ENCODE data around the gene CFAP157. TPM values are rescaled to one million over a fixed set of nuclear protein-coding genes. Genes with fewer than 3 reads are reported as not detected.

Gene CFAP157
- total RNA-seq, 1 donor from 2014 or later, result 1.3 TPM

DNA sequence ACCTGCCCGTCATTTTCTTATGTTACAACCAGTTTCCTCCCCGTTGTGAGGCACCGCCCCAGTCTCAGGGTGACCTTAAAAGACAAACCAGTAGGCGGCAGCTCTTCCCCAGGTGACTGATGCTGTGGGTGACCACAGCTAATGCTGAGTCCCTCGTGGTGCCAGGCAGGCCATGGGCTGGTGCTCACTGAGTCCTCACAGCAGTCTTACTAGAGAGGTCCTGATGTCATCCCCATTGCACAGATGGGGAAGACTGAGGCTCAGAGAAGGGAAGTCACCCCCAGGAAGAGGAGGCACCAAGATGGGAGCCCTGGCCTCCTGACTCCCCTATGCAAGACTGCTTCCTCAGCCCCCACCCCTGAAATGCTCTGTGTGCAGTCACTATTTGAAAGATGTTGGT, 978 bp downstream of the CFAP157 start:
- Mint-ChIP-seq H3K36me3 (ENCODE audit: insufficient read depth) (no peaks in the 10 kb centered on the region), H3K27me3 (peaks cover 3% of the 10 kb centered on the region), H3K9me3 (ENCODE audit: low read depth) (no peaks in the 10 kb centered on the region), H3K27ac (no peak overlapping the region), H3K4me3 (ENCODE audit: low read depth) (no peak overlapping the region), H3K4me1 (ENCODE audit: low read depth) (peaks cover 1% of the 10 kb centered on the region)
- DNase-seq (ENCODE audit: low spot score, unreplicated experiment), result no peak
- TF ChIP-seq, protein P1, sequence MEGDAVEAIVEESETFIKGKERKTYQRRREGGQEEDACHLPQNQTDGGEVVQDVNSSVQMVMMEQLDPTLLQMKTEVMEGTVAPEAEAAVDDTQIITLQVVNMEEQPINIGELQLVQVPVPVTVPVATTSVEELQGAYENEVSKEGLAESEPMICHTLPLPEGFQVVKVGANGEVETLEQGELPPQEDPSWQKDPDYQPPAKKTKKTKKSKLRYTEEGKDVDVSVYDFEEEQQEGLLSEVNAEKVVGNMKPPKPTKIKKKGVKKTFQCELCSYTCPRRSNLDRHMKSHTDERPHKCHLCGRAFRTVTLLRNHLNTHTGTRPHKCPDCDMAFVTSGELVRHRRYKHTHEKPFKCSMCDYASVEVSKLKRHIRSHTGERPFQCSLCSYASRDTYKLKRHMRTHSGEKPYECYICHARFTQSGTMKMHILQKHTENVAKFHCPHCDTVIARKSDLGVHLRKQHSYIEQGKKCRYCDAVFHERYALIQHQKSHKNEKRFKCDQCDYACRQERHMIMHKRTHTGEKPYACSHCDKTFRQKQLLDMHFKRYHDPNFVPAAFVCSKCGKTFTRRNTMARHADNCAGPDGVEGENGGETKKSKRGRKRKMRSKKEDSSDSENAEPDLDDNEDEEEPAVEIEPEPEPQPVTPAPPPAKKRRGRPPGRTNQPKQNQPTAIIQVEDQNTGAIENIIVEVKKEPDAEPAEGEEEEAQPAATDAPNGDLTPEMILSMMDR (IDR thresholded peaks at IDR 0.05; ENCODE audit: unreplicated experiment), result no peak

DNA sequence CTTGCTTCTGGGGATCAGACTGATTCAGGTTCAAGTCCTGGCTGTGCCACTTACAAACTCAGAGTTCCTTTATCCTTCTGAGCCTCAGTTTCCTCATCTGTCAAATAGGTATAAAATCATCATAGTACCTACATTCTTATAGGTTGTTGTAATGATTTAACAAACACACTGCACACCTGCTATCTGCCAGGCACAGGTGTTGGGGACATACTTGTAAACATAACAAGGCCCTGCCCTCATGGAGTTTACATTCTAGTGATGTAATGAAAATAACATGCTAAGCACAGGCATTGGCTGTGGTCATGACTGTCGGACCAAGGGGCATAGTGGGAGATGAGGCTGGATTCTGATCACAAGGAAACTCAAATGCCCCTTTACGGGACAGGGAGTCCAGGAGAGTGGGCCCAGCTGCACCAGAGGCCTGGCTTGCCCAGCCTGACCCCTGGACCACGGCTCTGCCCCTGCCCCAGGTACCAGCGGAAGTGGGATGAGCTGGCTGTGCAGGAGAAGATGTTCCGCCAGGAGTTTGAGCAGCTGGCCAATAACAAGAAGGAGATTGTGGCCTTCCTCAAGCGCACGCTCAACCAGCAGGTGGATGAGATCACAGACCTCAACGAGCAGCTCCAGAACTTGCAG, 2.3 kb downstream of the CFAP157 start:
- Mint-ChIP-seq H3K27ac (no peak overlapping the region), H3K4me1 (ENCODE audit: low read depth) (peaks cover 1% of the 10 kb centered on the region), H3K9me3 (ENCODE audit: low read depth) (no peaks in the 10 kb centered on the region), H3K27me3 (peaks cover 3% of the 10 kb centered on the region), H3K36me3 (ENCODE audit: insufficient read depth) (no peaks in the 10 kb centered on the region), H3K4me3 (ENCODE audit: low read depth) (no peak overlapping the region)
- no peak for DNase-seq (ENCODE audit: low spot score, unreplicated experiment)
- TF ChIP-seq, protein P1 (IDR thresholded peaks at IDR 0.05; ENCODE audit: unreplicated experiment), result no peak

DNA sequence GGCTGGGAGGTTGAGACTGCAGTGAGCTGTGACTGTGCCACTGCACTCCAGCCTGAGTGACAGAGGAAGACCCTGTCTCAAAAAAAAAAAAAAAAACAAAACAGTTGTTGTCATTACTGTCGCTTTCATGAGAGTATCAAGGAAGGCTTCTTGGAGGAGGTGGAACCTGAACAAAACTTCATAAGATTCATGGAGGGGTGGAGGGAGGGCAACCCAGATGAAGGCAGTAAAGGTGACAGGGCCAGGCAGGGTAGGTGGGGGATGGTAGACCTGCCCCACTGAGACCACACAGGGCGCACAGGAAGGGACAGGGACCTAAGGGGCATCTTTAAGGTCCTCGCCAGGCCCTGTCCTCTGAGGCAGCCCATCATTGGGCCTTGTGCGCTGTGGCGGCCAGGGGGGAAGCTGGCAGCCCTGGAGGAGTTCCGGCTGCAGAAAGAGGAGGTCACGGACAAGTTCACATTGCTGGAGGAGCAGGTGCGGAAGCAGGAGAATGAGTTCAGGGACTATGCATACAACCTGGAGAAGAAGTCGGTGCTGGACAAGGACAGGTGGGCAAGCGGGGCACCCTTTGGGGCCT, 3.5 kb downstream of the CFAP157 start:
- peaks cover 4% of the 10 kb centered on the region for H3K4me1 Mint-ChIP-seq (ENCODE audit: low read depth)
- no peak for DNase-seq (ENCODE audit: low spot score, unreplicated experiment)
- H3K27me3 Mint-ChIP-seq, result no peaks in the 10 kb centered on the region
- TF ChIP-seq, protein P1 (IDR thresholded peaks at IDR 0.05; ENCODE audit: unreplicated experiment), result no peak
- no peaks in the 10 kb centered on the region for H3K9me3 Mint-ChIP-seq (ENCODE audit: low read depth)
- no peak overlapping the region for H3K27ac Mint-ChIP-seq
- no peaks in the 10 kb centered on the region for H3K36me3 Mint-ChIP-seq (ENCODE audit: insufficient read depth)
- no peak overlapping the region for H3K4me3 Mint-ChIP-seq (ENCODE audit: low read depth)

DNA sequence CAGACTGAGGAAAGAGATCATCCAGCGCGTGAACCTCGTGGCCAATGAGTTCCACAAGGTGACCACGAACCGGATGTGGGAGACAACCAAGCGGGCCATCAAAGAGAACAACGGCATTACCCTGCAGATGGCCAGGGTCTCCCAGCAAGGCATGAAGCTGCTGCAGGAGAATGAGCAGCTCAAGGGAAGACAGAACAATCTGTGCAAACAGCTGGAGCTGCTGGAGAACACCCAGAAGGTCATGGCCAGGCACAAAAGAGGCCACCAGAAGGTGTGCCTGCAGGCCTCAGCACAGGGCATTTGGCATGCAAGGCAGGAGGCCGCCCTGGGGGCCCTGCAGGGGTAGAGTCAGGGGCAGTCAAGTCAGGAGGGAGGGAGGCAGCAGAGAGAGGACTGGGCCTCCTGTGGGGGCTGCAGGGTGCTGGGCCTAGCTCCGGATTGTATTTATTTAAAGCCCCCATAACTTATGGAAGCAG, 4.5 kb downstream of the CFAP157 start:
- Mint-ChIP-seq H3K27me3 (no peaks in the 10 kb centered on the region), H3K27ac (no peak overlapping the region), H3K36me3 (ENCODE audit: insufficient read depth) (no peaks in the 10 kb centered on the region), H3K4me1 (ENCODE audit: low read depth) (peaks cover 10% of the 10 kb centered on the region), H3K4me3 (ENCODE audit: low read depth) (no peak overlapping the region), H3K9me3 (ENCODE audit: low read depth) (no peaks in the 10 kb centered on the region)
- TF ChIP-seq, protein P1 (IDR thresholded peaks at IDR 0.05; ENCODE audit: unreplicated experiment), result no peak
- no peak for DNase-seq (ENCODE audit: low spot score, unreplicated experiment)

DNA sequence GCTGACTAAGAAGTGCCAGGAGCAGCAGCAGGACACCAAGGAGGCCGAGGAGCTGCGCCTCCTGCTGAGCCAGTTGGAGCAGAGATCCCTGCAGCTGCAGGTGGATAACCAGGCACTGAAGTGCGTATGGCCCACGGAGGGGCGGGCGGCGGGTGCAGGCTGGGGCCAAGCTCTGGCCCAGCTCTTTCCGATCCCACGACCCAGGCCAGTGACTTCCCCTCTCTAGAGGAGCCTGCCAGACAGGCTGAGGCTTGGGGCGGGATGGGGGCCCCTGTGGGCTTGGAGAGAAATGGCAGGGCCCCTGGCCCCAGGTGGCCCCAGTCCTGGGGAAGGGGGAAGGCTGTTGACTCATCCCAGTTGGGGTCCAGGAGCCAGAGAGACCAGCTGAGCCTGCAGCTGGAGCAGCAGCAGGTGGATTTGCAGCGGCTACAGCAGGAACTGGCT, 5.1 kb downstream of the CFAP157 start:
- H3K4me1 Mint-ChIP-seq (ENCODE audit: low read depth), result peaks cover 10% of the 10 kb centered on the region
- no peak overlapping the region for H3K4me3 Mint-ChIP-seq (ENCODE audit: low read depth)
- TF ChIP-seq, protein P1 (IDR thresholded peaks at IDR 0.05; ENCODE audit: unreplicated experiment), result no peak
- no peak for DNase-seq (ENCODE audit: low spot score, unreplicated experiment)
- no peaks in the 10 kb centered on the region for H3K36me3 Mint-ChIP-seq (ENCODE audit: insufficient read depth)
- H3K27me3 Mint-ChIP-seq, result no peaks in the 10 kb centered on the region
- no peaks in the 10 kb centered on the region for H3K9me3 Mint-ChIP-seq (ENCODE audit: low read depth)
- no peak overlapping the region for H3K27ac Mint-ChIP-seq

Measured in progenitor cell of endocrine pancreas (in vitro differentiated cells).